ENCODE measurements around the gene UBXN1. TPM values are rescaled to one million over a fixed set of nuclear protein-coding genes. Genes with fewer than 3 reads are reported as not detected.
A peak's percentile ranks its signal among the peaks of the same experiment; 100 is the strongest.

UBXN1 gene
- total and polyA plus RNA-seq, 2 donors (not counting 1 experiment from before 2014, with no cell fraction given), result 180 to 193 TPM

- peaks cover 15 to 18% of the 10 kb centered on the region in 2 donors for H3K4me1 ChIP-seq (ENCODE audit: control insufficient read depth in 2 of 2, insufficient read depth in 2 of 2, low read length in 2 of 2)
- ATAC-seq (ENCODE audit: low read depth), result no peak
Measured at GRCh38 chr11:62702246-62702645, 23.4 kb upstream of the UBXN1 start.

GRCh38 chr11:62694455-62695167 is 15.7 kb upstream of the UBXN1 start:
- Histone ChIP-seq H3K9me3 (ENCODE audit: control extremely low read depth in 1 of 3, control insufficient read depth in 2 of 3, insufficient read depth in 1 of 3, low read length in 2 of 3) (no peaks in the 10 kb centered on the region), H3K9ac (ENCODE audit: low read length) (no peak overlapping the region), H3K36me3 (replicated peaks in 1 of 2; ENCODE audit: control extremely low read depth in 1 of 2, control insufficient read depth in 1 of 2, extremely low read depth in 1 of 2, insufficient read depth in 2 of 2, low read length in 1 of 2) (peaks cover 0 to 18% of the 10 kb centered on the region in 2 experiments), H3K79me2 (ENCODE audit: control insufficient read depth, insufficient read depth, low read length) (no peaks in the 10 kb centered on the region), H3K27ac (ENCODE audit: low read length in 2 of 2) (no peak overlapping the region), H3K4me3 (ENCODE audit: control extremely low read depth in 1 of 5, extremely low read depth in 1 of 5, insufficient read depth in 1 of 5, low read depth in 2 of 5, low read length in 4 of 5) (no peak overlapping the region), H4K20me1 (ENCODE audit: control insufficient read depth, insufficient read depth, low read length, poor library complexity, severe bottlenecking) (no peaks in the 10 kb centered on the region), H2AFZ (ENCODE audit: insufficient read depth, low read depth, low read length, poor library complexity, severe bottlenecking) (no peak overlapping the region), H3K4me1 (ENCODE audit: control insufficient read depth in 2 of 2, insufficient read depth in 2 of 2, low read length in 2 of 2) (peaks cover 0 to 6% of the 10 kb centered on the region in 2 donors), H3K4me2 (replicated peaks; ENCODE audit: low read depth, low read length, poor library complexity, severe bottlenecking) (no peak overlapping the region), H3K27me3 (replicated peaks in 1 of 4; ENCODE audit: control extremely low read depth in 1 of 4, control insufficient read depth in 3 of 4, insufficient read depth in 4 of 4, low read length in 3 of 4) (no peaks in the 10 kb centered on the region)
- ChIA-PET CTCF (interaction anchor here (0.5 to 5.3 kb wide), 27 partner anchors 9 to 315 kb away, joined by 3 to 41 read pairs (median 3); partner anchors contain the start of genes B3GAT3, BSCL2, C11orf98 and CSKMT), POLR2A (interaction anchor here (0.7 to 1.4 kb wide), 4 partner anchors 11 to 111 kb away, joined by 3 to 5 read pairs (median 4); partner anchors contain the start of gene HNRNPUL2)
- no peak for TF ChIP-seq EZH2 (IDR thresholded peaks at IDR 0.05; ENCODE audit: borderline replicate concordance, insufficient read depth, low read depth, low read length, poor library complexity, severe bottlenecking)
- TF ChIP-seq, protein P1, sequence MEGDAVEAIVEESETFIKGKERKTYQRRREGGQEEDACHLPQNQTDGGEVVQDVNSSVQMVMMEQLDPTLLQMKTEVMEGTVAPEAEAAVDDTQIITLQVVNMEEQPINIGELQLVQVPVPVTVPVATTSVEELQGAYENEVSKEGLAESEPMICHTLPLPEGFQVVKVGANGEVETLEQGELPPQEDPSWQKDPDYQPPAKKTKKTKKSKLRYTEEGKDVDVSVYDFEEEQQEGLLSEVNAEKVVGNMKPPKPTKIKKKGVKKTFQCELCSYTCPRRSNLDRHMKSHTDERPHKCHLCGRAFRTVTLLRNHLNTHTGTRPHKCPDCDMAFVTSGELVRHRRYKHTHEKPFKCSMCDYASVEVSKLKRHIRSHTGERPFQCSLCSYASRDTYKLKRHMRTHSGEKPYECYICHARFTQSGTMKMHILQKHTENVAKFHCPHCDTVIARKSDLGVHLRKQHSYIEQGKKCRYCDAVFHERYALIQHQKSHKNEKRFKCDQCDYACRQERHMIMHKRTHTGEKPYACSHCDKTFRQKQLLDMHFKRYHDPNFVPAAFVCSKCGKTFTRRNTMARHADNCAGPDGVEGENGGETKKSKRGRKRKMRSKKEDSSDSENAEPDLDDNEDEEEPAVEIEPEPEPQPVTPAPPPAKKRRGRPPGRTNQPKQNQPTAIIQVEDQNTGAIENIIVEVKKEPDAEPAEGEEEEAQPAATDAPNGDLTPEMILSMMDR (IDR thresholded peaks at IDR 0.05), result peak; percentile 87
- Mint-ChIP-seq H3K4me1 (peaks cover 5% of the 10 kb centered on the region), H3K27me3 (no peaks in the 10 kb centered on the region), H3K4me3 (no peak overlapping the region), H3K9me3 (ENCODE audit: insufficient read depth) (no peaks in the 10 kb centered on the region), H3K27ac (no peak overlapping the region)
- 48% methylated on average over 11 of the region's 14 CpGs for WGBS (ENCODE audit: insufficient coverage)
- DNase-seq (peak; percentile 85), ATAC-seq (ENCODE audit: low read depth) (peak; percentile 71)
- intact Hi-C loops (cut with micrococcal nuclease), result loop anchor here (1.0 kb wide), 5 partner anchors 15 to 314 kb away; partner anchors contain the start of gene UBXN1

More at GRCh38 chr11:62702246-62702645, 23.4 kb upstream of the UBXN1 start:
- H3K4me1 Mint-ChIP-seq, result peaks cover 20% of the 10 kb centered on the region
- Histone ChIP-seq H3K9ac (ENCODE audit: low read length) (no peak overlapping the region), H3K9me3 (ENCODE audit: control extremely low read depth in 1 of 3, control insufficient read depth in 2 of 3, insufficient read depth in 1 of 3, low read length in 2 of 3) (no peaks in the 10 kb centered on the region), H2AFZ (ENCODE audit: insufficient read depth, low read depth, low read length, poor library complexity, severe bottlenecking) (no peak overlapping the region), H4K20me1 (ENCODE audit: control insufficient read depth, insufficient read depth, low read length, poor library complexity, severe bottlenecking) (no peaks in the 10 kb centered on the region), H3K36me3 (replicated peaks in 1 of 2; ENCODE audit: control extremely low read depth in 1 of 2, control insufficient read depth in 1 of 2, extremely low read depth in 1 of 2, insufficient read depth in 2 of 2, low read length in 1 of 2) (no peaks in the 10 kb centered on the region), H3K79me2 (ENCODE audit: control insufficient read depth, insufficient read depth, low read length) (no peaks in the 10 kb centered on the region), H3K4me2 (replicated peaks; ENCODE audit: low read depth, low read length, poor library complexity, severe bottlenecking) (no peak overlapping the region), H3K27me3 (replicated peaks in 1 of 4; ENCODE audit: control extremely low read depth in 1 of 4, control insufficient read depth in 3 of 4, insufficient read depth in 4 of 4, low read length in 3 of 4) (no peaks in the 10 kb centered on the region), H3K27ac (ENCODE audit: low read length in 2 of 2) (no peak overlapping the region), H3K4me3 (ENCODE audit: control extremely low read depth in 1 of 5, extremely low read depth in 1 of 5, insufficient read depth in 1 of 5, low read depth in 2 of 5, low read length in 4 of 5) (no peak overlapping the region)
- DNase-seq, result no peak
- 71% methylated on average over 6 of the region's 11 CpGs for WGBS (ENCODE audit: insufficient coverage)
- no peaks in the 10 kb centered on the region for H3K9me3 Mint-ChIP-seq (ENCODE audit: insufficient read depth)
- no peak overlapping the region for H3K4me3 Mint-ChIP-seq
- CTCF ChIA-PET, result no interaction called here
- no peak overlapping the region for H3K27ac Mint-ChIP-seq
- TF ChIP-seq, protein P1 (IDR thresholded peaks at IDR 0.05), result no peak
- no peak for TF ChIP-seq EZH2 (IDR thresholded peaks at IDR 0.05; ENCODE audit: borderline replicate concordance, insufficient read depth, low read depth, low read length, poor library complexity, severe bottlenecking)
- POLR2A ChIA-PET, result interaction anchor here (0.7 kb wide), 1 partner anchor 165 kb away, joined by 4 read pairs; no protein-coding TSS in a partner anchor
- intact Hi-C loops (cut with micrococcal nuclease), result no loop called here
- no peaks in the 10 kb centered on the region for H3K27me3 Mint-ChIP-seq

Measured in B cell (primary cell).